GM21390 (cell line): ENCODE results near the gene PTPN14.
"Not testable (repeated sequence)": the region's sequence is repeated elsewhere in the genome, so short reads cannot be mapped to it uniquely, and the experiment has no call there.

ENCODE experiments used
- ATAC-seq: cut with Tn5 transposase; IDR thresholded peaks from one replicate; pipeline ENCODE4 v1.9.1; 2021; ENCODE audit not compliant: unreplicated experiment

Gene PTPN14

GRCh38 chr1:214542275-214543199 is 8.9 kb downstream of the PTPN14 start:
- no peak for ATAC-seq

GRCh38 chr1:214541693-214542092 is 9.7 kb downstream of the PTPN14 start:
- no peak for ATAC-seq

GRCh38 chr1:214541206-214541605 is 10.2 kb downstream of the PTPN14 start:
- no peak for ATAC-seq

- no peak for ATAC-seq
These were observed 11.1 kb downstream of the PTPN14 start for GRCh38 chr1:214540324-214540723.

DNA sequence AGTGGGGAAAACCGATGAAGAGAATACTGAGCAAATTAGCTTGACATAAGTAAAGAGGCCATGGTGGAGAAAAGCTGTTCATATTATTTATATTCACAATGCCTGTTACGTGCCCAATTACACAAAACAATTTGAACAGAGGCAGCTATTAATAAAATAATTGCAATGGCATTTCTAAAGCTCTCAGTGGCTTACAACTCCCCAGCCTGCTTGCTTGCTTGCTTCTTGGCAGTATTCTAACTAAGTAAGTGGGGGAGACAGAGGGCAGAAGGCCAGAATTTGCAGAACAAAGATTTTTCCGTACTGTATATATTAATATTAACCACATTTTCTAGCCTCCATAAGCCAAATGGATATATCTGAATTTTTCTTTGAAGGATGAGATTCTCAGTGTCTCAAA is 12.9 kb downstream of the PTPN14 start:
- ATAC-seq: no peak

DNA sequence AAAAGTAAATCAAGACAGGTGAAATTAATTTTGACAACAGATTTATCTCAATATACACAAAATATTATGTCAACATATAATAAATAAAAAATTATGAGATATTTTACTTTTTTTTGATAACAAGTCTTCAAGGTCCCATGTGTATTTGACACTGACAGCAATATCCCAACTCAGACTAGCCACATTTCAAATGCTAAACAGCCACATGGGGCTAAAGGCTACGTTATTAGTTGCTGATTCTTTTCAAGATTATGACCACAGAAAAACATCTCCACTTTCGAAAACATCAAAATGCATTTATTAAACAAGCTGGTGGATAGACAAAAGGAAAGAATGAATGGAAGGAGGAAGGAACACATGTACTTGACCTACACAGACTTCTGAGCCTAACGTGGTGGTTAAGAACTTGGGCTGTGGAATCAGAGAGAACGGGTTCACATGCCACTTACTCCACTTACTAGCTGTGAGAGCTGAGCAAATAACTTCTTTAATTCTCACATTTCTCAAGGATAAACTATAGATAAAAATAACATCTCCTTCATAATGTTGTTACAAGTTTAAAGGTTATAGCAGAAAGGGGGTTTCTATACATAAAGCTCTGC is 13.4 kb downstream of the PTPN14 start:
- ATAC-seq: no peak

DNA sequence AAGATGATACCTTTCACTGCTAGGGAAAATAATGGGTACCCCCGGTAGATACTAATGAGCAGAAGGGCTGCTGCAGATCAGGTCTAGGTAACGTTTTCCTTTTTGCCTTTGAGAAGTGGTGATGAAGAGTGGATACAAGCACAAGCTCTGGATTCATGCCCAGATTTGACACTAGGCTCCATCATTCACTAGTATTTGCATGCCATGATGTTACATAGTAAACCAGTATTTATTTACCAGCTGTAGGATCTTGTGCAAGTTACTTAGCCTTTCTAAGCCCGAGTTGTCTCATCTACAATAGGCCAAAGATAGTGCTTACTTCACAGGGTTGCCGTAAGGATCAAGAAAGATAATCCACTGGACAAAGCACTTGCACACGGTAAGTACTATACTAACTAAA is 14.2 kb downstream of the PTPN14 start:
- ATAC-seq: no peak

- no peak for ATAC-seq
These were observed 19.3 kb downstream of the PTPN14 start for GRCh38 chr1:214532070-214532469.

DNA sequence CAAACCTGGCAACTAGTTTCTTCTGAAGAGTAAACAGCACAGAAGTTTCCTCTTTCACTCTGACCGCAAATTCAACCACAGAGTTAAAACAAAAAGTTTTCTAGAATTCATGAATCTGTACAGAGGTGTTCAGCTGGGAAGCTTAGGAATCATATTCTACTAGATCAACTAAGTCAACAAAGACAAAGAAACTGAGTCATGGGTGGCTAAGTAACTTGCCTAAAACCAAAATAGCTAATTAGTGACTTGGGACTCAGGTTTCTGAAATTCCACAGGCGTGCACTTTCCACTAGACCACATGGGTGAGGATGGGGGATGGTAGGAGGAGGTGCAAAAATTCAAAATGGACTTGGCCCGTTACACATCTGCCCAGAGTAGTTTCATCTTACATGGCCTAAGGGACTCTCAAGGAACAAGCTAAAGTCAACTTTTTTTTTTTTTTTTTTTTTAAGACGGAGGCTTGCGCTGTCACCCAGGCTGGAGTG is 25.8 kb downstream of the PTPN14 start:
- no peak for ATAC-seq

GRCh38 chr1:214524824-214525223 is 26.6 kb downstream of the PTPN14 start:
- ATAC-seq: no peak

DNA sequence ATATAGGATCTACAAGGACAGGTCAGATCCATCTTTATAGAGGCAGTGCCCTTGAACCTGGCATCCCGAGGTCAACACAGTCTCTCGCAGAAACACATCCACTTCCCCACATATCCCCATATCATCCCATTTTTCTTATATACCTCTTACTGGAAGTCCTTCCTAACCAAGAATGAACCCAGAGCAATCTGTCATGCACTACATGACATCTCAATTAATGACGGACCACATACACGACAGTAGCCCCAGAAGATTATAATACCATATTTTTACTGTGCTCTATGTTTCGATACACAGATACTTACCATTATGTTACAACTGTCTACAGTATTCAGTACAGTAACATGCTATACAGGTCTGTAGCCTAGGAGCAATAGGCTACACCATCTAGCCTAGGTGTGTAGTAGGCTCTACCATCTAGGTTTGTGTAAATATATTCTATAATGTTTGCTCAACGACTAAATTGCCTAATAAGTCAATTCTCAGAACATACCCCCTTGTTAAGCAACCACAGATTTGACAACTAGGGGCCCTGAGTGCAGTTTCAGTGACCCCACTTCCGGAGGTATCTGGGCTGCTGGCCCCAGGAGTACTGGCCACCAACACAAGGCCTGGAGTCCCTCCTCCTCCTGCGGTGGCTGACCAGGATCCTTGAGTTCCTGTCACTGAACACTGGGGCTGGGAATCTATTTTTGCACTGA is 28.1 kb downstream of the PTPN14 start:
- no peak for ATAC-seq

- not testable (repeated sequence) for ATAC-seq
These were observed 29.9 kb downstream of the PTPN14 start for GRCh38 chr1:214521458-214521857.

GRCh38 chr1:214520544-214521165 is 30.7 kb downstream of the PTPN14 start:
- no peak for ATAC-seq

- no peak for ATAC-seq
These were observed 33.0 kb downstream of the PTPN14 start for GRCh38 chr1:214518361-214518760.

- ATAC-seq: no peak
These were observed 34.7 kb downstream of the PTPN14 start for GRCh38 chr1:214516434-214517326.

DNA sequence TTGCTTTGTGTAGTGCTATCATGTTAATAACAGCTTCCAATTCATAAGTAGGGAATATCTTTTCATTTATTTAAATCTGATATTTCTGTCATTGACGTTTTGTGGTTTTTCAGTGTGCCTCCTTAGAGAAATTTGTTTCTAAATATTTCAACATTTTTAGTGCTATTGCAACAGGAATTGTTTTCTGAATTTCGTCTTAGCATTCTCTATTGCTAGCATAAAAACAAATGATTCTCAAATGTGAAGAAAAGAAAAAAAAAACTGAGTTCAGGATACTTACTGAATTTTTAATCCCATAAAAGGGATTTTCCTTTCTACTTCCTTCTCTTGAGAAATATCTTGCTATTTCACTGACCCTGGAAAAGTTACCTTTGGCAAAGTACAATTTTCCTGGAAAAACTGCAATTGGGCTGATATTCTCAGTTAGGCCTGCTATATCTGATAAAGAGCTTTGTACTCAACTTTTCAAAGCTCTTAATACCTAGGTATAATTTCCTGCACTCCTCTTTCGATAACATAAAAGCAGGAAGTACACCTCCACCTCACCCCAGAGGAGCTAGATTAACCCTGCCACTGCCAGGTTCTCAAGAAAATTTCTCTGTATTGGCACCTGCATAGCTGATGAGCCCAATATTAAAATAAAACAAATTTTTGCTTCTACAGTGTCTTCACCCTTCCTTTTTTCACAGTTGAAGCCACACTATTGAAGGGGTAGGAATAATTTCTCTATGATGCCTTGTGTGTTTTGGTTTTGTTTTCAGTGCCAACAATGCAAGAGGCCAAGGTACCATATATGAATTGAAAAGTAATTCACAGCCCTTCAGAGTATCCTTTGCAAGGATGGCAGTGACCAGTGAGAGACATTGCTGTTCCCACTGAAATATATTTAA is 35.6 kb downstream of the PTPN14 start:
- no peak for ATAC-seq

DNA sequence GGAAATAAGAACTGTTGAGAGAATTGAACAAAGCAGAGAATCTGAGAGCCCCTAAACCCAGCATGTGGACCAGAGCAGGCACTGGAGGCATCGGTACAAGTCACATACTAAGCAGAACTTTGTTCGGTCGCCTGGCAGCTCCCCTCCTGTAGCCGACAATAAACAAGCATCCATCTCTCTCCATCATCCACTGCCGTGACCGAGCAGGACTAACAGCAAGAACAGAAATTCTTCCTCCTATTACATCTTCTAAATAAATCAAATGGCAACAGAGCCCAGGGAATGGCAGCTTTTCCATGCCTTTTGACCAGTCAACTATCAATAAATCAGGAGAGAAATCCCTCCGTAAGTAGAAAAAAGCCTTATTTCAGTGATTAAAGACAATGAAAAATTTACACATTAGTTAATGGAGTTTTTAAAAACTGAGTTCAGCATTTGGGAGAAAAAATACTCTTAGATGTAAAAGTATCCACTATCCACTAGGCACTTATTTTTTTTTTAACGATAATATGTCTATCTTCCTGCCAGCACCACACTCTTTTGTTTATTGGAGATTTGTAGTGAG is 36.5 kb downstream of the PTPN14 start:
- ATAC-seq: no peak

GRCh38 chr1:214514032-214514818 is 37.2 kb downstream of the PTPN14 start:
- no peak for ATAC-seq
